Measurements from ENCODE around the gene AIPL1.

AIPL1 gene

DNA sequence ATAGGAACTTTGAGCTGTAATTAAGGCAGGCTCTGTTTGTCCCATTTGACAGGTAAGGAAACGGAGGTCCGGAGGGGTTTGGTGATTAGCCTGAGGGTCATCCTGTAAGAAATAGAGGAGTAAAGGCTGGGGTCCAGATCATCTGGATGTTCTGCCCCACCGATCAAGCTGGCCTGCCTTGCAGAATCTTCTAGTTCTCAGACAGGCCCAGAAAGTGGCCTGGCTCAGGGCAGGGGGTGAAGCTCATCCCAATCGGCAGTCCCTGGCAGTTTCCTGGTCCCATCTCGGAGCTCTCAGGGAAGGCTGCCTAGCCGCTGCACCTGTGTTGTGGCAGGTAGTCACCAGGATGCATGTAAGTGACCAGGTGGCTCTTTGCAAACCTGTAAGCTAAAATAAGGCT, 13.6 kb upstream of the AIPL1 start:
- DNase-seq = no peak

DNA sequence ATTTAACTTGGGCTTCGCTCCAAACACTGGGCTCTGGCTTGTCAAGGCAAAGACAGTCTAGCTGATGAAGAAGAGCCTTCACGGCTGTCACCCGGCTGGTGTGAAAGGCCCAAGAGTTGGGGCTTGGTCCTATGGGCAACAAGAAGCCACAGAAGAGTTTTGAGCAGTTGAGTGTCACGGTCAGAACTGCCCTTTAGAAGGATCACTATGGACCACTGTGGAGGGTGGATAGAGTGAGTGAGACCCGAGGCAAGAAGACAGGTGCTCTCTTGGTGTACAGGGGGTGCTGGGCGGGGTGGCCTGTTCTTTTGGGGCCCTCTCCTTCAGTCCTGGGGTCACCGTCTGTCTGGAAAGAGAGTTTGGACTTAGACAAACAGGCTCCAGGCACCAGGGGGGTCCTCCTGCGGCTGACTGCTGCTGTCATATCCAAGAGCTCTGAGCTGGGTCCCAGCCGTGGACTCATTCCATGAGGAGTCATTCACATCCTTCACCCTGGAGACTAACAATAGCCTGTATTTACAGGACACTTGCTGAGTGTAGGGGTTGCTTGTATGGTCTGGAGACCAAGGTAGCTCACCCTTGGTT, 11.7 kb upstream of the AIPL1 start:
- DNase-seq = no peak

DNA sequence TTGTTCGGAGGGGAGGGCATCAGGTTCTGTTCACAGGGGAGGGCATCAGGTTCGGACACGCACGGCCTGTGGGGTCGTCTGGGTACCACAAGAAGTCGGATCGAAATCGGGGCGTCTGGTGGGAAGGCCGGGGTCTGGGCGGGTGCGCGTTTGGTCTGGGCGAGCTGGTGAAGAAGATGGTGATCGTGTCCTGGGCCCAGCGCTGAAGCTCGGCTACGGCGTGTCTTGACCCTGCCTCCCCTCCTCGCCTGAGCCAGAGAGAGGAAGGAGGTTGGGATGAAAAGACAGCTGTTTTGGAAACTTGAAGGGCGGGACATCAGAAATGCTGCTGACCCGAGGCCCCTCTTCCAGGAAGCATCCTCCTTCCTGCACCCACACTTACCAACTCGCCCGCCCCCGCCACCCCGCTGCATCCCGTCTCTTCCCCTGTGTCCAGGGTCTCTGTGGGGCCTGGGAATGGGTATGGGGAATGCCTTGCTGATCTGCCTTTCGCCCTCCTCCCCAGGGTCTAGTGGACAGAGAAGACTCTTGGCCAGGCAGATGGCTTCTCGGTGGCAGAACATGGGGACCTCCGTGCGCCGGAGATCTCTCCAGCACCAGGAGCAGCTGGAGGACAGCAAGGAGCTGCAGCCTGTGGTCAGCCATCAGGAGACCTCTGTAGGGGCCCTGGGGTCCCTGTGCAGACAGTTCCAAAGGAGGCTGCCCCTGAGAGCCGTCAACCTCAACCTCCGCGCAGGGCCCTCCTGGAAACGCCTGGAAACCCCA, 9.8 kb upstream of the AIPL1 start:
- DNase-seq = no peak

DNA sequence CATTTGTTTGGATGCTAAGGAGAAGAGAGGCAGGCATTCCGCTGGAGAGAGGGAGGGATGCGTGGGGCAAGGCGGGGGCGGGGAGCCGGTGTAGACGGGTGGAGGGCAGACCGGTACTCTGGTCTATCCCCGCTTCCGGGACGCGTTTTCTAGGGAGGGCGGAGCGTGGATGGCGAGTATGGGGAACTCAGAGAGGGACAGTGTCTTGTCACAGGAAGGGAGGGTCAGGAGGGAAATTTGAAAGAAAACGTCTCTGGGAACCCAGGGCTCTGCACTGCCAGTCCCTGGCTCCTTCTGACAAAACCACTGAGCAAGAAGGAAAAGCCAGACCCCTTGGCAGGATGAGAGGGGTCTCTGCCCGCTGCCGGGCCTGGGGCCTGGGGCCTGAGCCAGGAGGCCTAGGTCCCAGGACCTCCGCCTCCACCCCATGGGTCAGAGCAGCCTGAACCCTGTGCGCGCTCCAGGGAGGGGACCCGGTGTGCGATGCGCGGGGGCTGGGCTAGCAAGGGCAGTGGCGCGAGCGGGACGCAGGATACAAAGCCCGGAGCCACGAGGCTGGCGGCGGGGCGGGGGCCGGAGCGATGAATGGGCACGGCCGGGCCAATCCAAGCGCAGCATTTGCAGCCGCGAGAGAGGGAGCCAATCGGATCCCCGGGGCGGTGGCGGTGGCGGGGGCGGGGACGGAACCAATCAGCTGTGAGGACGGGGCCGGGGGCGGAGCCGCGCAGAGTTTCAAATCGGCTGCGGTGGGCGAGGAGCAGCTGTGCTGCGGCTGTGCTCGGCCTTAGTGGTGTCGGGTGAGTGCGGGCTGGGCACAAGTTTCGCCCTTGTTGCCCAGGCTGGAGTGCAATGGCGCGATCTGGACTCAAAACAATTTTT, 9.0 kb upstream of the AIPL1 start, which contains the start of gene PIMREG:
PIMREG (plus strand) TSS at position 764 of the 879 bp plus-strand sequence. CDS start 656 bp downstream, outside the sequence.
- DNase-seq = peak; percentile 91

DNA sequence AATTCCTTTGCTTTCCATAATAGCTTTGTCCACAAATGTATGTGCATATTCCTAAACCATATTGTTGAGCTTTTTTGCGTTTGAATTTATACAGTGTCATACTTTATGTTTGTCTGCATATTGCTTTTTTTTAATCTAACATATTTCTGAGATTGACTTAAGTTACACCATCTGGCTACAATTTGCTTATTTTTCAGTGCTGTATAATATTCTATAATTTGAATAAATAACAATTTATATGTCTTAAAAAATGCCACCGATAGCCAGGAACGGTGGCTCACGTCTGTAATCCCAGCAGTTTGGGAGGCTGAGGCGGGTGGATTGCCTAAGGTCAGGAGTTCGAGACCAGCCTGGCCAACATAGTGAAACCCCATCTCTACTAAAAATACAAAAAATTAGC, 7.9 kb upstream of the AIPL1 start:
- DNase-seq = no peak

DNA sequence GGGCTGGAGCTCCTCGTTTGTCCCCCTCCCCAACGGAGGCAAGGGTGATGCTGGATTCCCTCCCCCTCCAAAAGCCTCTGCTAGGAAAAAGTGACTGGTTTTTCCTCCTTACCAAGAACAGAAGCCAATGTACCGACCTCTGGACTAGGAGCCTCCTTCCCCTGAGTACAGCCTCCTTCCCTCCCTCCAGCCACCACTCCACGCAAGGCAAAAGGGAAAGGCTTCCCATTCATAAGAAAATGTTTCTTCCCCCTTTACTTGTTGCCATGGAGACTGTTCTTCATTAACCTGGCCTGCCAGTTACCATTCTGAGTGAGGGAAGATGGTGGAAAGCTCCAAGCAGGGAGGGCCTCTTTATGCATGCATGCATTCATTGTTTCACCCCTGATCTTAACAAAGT, 5.0 kb upstream of the AIPL1 start:
- DNase-seq = no peak

DNA sequence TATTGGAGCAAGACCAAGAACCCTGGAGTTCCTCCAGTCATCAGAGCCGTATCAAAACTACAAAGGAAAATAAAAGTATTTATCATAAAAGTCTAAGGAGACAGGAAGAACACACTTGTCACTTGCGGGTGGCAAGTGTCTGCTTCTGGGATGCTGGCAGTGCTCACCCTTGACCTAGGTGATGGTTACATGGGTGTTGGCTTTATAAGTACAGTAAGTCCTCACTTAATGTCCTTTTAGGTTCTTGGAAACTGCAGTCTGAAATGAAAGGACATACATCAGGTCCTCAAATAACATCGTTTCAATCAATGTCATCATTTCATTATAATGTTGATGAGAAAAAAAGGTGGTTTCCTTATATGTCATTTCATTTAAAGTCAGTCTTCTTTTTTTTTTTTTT, 3.0 kb upstream of the AIPL1 start:
- no peak for DNase-seq

DNA sequence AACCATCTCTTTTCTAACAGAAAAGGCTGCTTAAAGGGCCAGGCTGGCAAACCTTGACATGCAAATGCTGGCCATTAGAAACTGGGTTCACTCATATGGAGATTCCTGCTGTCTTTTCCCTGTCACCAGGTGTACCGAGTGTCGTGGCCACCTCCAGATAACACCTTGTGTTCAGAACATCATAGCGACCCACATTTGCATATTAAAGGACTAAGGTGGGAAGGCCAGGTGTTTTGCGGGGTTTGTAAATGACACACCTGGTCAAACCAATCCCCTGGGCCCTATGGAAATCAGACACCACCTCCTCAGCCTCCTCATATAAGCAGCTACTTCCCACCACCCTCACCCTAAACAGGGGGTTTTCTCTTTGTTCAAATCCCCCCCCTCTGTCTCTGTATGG, 2.5 kb upstream of the AIPL1 start:
- DNase-seq = no peak

DNA sequence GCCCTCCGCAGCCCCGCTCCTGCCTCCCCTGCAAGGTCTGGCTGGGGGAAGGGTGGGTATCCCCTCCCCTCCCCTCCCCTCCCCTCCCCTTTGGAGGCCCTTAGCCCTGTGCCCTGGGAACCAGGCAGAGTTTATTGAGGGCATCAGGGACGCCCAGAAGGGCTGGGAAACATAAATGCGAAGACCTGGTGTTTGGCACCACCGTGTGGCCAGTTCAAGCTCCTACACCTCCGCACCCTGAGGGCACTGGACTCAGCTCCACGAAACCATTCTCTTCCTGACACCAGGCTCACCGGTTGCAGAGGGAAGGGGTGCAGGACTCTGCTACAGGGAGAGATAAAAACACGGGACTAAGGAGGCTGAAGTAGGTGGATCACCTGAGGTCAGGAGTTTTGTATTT, 1.0 kb upstream of the AIPL1 start:
- DNase-seq = peak; percentile 66

DNA sequence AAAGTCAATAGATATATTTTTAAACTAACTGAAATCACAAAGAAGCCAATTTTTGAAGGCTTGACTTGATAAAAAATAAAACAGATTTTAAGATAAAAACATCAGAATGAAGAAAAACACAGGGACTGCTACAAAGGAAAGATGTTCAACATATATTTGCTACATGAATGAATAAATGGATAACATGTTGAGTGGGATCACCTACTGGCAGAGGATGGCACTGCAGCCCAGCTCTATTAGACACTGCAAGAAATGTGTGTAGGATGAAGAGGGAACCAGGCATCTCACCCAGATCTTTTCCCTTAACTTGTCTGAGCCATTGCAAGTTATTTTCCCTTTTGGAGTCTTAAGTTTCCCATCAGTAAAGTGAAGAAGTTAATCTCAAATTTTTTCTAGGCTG, 4.2 kb downstream of the AIPL1 start:
- no peak for DNase-seq

DNA sequence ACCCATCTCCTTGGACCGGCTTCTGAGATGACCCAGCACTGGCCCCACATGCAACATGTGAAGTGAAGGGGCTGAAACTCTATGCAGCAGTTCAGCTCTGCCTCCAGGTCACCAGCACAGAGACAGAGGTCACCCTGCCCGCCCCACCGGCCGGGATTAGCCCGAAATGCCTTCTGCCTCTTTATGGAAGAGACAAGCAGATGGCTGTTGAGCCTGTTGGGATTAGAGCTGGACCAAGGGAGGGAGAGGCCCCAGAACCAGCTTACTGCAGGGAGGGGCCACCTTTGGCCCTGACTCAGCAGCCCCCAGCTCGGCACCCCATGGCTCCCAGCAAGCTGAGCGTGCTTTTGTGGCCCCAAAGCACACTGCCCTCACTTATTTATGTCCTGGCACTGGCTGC, 5.7 kb downstream of the AIPL1 start:
- DNase-seq = no peak

DNA sequence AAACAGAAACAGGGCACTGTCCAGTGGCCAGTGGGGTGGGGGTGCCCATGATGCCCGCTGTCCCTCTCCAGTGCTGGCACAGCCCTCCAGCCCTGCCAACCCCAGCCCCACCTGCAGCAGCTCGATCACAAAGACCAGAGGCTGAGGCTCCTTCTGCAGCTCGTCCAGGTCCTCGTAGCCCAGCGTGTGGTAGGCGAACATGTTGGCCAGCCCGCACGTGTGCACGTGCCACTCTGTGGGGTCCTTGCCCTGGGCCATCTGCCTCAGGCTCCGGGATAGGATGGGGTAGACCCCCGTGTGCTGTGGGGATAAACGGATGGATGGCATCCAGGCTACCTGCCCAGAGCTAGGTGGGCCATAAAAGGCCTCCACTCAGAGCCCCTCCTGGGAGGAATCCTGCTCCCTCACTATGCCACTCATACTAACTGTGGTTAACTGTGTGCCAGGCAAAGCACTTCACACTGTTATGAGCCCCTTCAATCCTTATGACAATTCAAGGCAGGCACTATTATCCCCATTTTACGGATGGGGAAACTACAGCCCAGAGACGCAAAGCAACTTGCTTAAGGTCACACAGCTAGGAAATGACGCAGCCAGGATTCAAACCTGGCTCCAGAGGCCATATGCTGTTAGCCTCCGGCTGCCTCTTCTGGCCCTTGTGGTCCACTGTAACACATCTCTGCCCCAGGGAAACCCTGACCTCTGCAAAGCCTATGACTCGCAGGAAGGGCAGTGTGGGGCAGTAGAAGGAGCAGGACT, 6.5 kb downstream of the AIPL1 start:
- no peak for DNase-seq

DNA sequence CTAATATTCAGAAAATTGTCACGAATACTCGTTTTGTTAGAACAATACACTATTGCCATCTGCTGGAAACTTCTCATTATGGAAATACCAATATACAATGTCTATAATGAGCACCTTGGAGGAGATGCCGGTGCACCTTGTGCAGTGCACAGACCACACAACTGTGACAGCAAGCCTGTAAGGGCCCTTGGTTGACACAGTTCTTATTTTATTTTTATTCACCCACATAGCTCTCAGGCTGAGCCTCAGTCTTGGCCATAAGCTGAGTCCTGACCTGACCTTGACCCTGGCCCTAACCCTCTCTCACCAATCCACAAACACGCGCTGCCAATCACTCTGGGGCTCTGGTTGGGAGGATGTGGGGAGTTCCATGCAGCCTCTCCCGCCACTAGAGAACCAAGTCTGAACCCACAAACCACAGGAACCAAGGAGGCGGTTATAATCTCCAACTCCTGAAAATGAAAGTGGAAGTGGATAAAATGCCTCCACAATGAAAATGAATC, 7.6 kb downstream of the AIPL1 start:
- peak; percentile 57 for DNase-seq

DNA sequence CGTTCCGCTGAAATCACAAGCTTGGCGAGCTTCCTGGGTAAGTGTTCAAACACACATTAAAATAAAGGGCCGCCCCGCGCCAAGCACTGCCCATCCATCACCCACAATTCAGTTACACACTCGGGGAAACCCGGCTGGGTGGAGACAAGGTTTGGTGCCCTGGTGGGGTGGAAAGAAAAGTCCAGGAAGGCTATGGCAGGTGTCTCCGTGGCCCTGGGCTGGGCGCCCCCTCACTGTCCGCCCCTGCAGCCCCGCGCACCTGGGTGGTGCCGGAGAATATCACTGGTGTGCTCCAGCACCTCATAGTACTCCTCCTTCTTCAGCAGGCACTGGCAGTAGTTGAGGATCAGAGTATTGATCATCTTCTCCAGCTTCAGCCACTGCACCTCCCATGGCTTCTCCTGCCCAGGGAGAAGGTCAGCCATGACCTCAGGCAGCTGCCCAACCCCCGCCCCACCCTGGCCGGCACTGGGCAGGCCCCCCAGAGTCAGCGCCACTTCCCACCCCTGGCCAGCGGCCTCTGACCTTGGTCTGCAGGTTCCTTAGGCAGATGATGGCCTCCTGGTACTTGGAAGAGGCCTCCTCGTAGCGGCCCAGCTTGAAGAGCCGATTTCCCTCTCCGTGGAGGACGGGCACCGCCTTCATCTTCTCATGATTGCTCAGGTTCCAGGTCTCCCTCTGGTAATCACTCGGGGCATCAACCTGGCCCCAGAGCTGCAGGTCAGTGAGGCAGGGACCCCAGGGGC, 8.4 kb downstream of the AIPL1 start:
- DNase-seq = no peak

DNA sequence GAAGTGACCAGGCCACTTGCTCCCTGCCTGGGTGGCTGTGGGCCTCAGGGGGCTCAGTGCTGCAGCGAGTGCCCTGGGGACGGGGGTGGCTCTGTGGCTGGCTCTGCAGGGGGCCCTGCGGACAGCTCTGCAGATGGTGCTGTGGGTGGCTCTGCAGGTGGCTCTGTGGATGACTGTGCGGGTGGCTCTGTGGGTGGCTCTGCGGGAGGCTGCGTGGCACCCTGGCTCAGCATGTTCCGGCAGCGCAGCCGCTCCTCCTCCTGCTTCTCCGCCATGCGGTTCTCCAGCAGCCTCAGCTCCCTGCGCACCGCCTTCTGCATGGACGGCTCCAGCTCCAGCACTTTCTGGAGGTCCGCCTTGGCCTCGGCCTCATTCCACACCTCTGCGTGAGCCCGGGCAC, 9.5 kb downstream of the AIPL1 start:
- DNase-seq = no peak

DNA sequence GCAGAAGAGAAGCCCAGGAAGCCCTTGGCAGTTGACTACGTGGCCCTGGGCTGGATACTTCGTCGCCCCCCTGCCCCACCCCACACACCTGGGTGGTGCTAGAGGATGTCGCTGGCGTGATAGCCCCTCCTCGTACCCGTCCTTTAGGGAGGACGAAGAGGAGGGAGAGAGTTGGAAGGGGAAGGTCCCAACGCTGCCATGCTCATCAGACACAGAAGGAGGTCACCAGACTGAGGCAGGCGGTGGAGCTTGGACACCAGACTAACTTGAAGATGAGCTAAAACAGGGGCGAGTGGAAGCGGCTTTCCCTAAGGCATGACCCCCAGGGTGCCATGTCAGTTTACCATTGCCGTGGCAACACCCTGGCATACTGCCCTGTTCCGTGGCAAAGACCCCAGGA, 11.0 kb downstream of the AIPL1 start:
- DNase-seq = no peak

DNA sequence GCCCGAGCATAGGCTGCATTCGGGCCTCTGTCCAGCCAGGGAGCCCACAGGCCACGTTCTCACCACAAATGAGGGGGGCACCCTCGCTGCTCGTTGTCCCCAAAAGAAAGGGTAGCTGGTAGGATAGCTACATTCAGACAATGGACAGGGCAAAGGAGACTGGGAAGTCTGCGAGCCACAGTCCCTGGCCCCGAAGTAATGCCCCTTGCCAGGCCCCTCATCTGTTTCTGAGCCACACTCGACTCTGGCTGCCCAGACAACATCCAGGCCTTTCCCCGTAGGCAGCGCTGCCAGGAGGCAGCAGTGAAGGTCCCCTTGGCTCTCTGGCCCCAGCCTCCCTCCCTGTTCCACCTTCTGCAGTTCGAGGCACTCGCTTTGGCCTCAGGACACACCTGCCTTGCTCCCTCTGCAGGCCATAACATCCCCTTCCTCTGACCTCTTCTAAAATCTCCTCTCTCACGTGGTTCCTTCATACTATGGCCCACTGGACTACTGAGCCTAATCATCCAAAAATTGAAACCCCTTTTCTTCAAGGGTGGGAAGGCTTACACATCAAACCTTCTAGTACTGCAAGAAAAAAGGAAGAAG, 12.2 kb downstream of the AIPL1 start:
- no peak for DNase-seq

DNA sequence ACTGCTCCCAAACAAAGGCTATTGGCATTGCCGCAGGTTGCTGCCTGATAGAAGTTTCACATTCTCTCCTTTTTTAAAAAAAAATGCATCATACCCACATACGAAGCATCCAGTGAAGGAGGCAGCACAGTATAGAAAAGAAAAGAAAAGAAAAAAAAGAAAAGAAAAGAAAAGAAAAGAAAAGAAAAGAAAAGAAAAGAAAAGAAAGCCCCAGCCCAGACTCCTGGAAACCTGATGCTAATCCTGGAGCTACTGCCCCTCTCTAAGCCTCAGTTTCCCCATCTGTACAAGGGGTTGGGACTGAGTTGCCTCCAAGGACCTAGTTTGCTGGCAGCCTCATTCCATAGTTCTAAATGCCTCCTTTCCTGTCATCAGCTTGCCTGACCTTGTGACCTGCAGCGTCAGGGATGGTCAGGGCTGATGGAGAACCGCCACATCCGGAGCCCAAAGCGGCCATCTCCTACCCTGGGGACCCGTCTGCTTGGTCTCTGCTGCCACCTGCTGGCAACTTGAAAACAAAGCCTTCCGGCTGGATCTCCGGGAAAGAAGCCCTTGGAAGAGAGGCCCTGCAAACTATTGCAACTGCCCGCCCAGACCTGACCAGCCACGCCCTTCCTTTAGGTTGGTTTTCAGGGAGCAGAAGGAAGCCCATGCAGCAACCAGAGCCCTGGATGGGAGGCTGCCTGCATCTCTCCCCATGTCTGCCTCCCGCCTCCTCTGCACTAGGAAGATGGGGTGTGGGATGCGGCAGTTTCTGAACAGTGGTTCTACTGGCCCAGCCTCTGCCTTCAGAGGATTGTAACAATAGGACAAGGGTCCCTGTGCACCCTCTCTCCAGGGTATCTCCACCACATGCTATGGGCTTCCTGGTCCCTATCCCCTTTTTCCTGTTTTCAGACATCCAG, 13.0 kb downstream of the AIPL1 start:
- DNase-seq = peak; percentile 73

DNA sequence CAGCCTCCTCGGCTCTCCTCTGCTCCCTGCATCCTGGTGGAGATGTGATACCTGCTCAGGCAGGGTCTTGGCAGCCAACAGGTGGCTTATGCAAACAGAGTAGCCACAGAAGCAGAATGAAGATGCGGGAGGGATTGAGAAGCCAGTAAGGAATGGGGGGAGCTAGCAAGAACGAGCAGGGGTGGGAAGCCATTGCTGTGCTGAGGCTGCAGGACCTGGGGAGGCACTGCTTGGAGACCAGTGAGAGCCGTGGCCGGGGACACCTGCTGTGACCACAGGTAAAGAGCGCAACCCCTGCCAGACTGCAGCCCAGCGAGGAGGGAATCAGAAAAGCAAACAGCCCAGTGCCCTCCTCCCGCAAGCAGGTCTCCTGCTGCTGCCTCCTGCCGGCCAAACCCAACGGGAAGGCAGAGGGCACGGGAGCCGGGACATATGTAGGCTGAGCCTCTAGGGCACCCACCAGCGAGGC, 14.7 kb downstream of the AIPL1 start:
- DNase-seq = no peak

DNA sequence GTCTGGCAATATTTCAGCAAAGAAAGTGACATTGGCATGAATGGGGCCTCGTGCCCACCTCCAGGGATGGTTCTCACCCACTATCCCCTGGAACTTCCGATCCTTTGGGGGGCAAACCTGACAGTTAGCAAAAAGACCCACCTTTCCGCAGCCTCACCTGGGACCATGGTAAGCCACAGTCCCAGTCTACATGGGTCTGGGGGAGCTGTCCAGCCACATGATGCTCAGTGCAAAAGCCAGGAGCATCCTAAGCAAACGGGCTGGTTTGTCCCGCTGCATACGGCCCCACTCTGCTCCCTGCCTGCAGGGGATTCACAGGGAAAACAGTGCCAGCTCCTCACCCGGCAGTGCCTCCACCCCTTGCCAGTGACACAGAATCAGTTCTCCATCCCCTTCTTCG, 19.3 kb downstream of the AIPL1 start:
- DNase-seq = no peak
